Right atrium auricular region (tissue), 2 donors: ENCODE measurements around the gene DDX24. TPM values are rescaled to one million over a fixed set of nuclear protein-coding genes. Genes with fewer than 3 reads are reported as not detected.
A peak's percentile ranks its signal among the peaks of the same experiment; 100 is the strongest.

Experiments
- DNase-seq: peaks from one replicate; pipeline ENCODE4 v3.0.0-alpha.2; 2019; ENCODE audit warnings: low spot score
- H3K27ac ChIP-seq, 2 donors: fragments of 200-600 bp; sonication (generic); 1 replicate in 1 of 2; 2 replicates in 1 of 2; pipeline ENCODE4 v1.5.1; 2016 to 2019
- H3K27me3 ChIP-seq, 2 donors: fragments of 200-600 bp; sonication (generic); one replicate each; pipeline versions ENCODE4 v1.5.1 to v1.6.0; 2017 to 2019
- H3K36me3 ChIP-seq: fragments of 200-600 bp; sonication (generic); one replicate; pipeline ENCODE4 v1.5.1; 2016
- H3K4me1 ChIP-seq, 2 donors: fragments of 200-600 bp; sonication (generic); one replicate each; pipeline versions ENCODE4 v1.5.1 to v1.6.0; 2017 to 2019
- H3K4me3 ChIP-seq, 2 donors: fragments of 200-600 bp; sonication (generic); 1 replicate in 1 of 2; 2 replicates in 1 of 2; pipeline ENCODE4 v1.5.1; 2017 to 2019; ENCODE audit warnings: mild to moderate bottlenecking in 1 of 2, moderate library complexity in 1 of 2
- H3K9me3 ChIP-seq, 2 donors: fragments of 200-600 bp; sonication (generic); one replicate each; pipeline ENCODE4 v1.5.1; 2019
- CTCF ChIP-seq, 2 donors: fragments of 200-600 bp; sonication (generic); IDR thresholded peaks; one replicate each; pipeline ENCODE4 v1.5.1; 2019; ENCODE audit warnings: antibody characterized with exemption in 2 of 2
- total RNA-seq, 2 donors: library from RNA; depleted of rRNA; stranded (reverse); fragments of >200 nt; gene quantifications; one replicate each; pipeline ENCODE4 v1.1.0, GENCODE V29; 2016

Gene DDX24
- total RNA-seq, 2 donors from 2014 or later: 166 to 178 TPM

GRCh38 chr14:94009767-94010166 is 71.2 kb downstream of the DDX24 start:
- no peaks in the 10 kb centered on the region for H3K4me1 ChIP-seq
- no peaks in the 10 kb centered on the region for H3K9me3 ChIP-seq
- H3K27me3 ChIP-seq: no peaks in the 10 kb centered on the region
- no peak overlapping the region for H3K4me3 ChIP-seq
- no peaks in the 10 kb centered on the region for H3K36me3 ChIP-seq
- no peak for DNase-seq
- TF ChIP-seq CTCF (IDR thresholded peaks at IDR 0.05): no peak
- no peak overlapping the region for H3K27ac ChIP-seq

GRCh38 chr14:94008234-94008633 is 72.8 kb downstream of the DDX24 start:
- no peak for DNase-seq
- Histone ChIP-seq H3K27ac (no peak overlapping the region), H3K27me3 (no peaks in the 10 kb centered on the region)

GRCh38 chr14:94005324-94006073 is 75.5 kb downstream of the DDX24 start:
- Histone ChIP-seq H3K27me3 (no peaks in the 10 kb centered on the region), H3K36me3 (no peaks in the 10 kb centered on the region), H3K27ac (no peak overlapping the region), H3K9me3 (no peaks in the 10 kb centered on the region), H3K4me1 (peaks cover 0 to 6% of the 10 kb centered on the region in 2 donors), H3K4me3 (no peak overlapping the region)
- DNase-seq: no peak
- TF ChIP-seq CTCF (IDR thresholded peaks at IDR 0.05): peak; percentile 21 to 45

More at GRCh38 chr14:94008234-94008633, 72.8 kb downstream of the DDX24 start:
- Histone ChIP-seq H3K4me3 (no peak overlapping the region), H3K9me3 (no peaks in the 10 kb centered on the region), H3K4me1 (no peaks in the 10 kb centered on the region), H3K36me3 (no peaks in the 10 kb centered on the region)
- TF ChIP-seq CTCF (IDR thresholded peaks at IDR 0.05): no peak

- H3K27ac ChIP-seq: no peak overlapping the region
- H3K36me3 ChIP-seq: no peaks in the 10 kb centered on the region
- TF ChIP-seq CTCF (IDR thresholded peaks at IDR 0.05): no peak
- H3K27me3 ChIP-seq: no peaks in the 10 kb centered on the region
- peaks cover 0 to 6% of the 10 kb centered on the region in 2 donors for H3K4me1 ChIP-seq
- H3K4me3 ChIP-seq: no peak overlapping the region
- no peaks in the 10 kb centered on the region for H3K9me3 ChIP-seq
- no peak for DNase-seq
Observed at GRCh38 chr14:94004015-94004414, 77.0 kb downstream of the DDX24 start.

- no peaks in the 10 kb centered on the region for H3K27me3 ChIP-seq
- H3K9me3 ChIP-seq: no peaks in the 10 kb centered on the region
- H3K27ac ChIP-seq: no peak overlapping the region
- no peak overlapping the region for H3K4me3 ChIP-seq
- peaks cover 0 to 6% of the 10 kb centered on the region in 2 donors for H3K4me1 ChIP-seq
- no peaks in the 10 kb centered on the region for H3K36me3 ChIP-seq
- TF ChIP-seq CTCF (IDR thresholded peaks at IDR 0.05): no peak
- DNase-seq: no peak
Observed at GRCh38 chr14:94003397-94003796, 77.6 kb downstream of the DDX24 start.
